ENCODE results near the gene GOLGB1.
A peak's percentile ranks its signal among the peaks of the same experiment; 100 is the strongest.
"Not testable (repeated sequence)": the region's sequence is repeated elsewhere in the genome, so short reads cannot be mapped to it uniquely, and the experiment has no call there.

GOLGB1 gene

DNA sequence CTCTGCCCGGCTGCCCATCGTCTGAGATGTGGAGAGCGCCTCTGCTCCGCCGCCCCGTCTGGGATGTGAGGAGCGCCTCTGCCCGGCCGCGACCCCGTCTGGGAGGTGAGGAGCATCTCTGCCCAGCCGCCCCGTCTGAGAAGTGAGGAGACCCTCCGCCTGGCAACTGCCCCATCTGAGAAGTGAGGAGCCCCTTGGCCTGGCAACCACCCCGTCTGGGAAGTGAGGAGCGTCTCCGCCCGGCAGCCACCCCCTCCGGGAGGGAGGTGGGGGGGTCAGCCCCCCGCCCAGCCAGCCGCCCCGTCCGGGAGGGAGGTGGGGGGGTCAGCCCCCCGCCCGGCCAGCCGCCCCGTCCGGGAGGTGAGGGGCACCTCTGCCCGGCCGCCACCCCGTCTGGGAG is 60.8 kb downstream of the GOLGB1 start:
- DNase-seq (ENCODE audit: low read depth in 1 of 2, low spot score in 1 of 2), result not testable (repeated sequence)

DNA sequence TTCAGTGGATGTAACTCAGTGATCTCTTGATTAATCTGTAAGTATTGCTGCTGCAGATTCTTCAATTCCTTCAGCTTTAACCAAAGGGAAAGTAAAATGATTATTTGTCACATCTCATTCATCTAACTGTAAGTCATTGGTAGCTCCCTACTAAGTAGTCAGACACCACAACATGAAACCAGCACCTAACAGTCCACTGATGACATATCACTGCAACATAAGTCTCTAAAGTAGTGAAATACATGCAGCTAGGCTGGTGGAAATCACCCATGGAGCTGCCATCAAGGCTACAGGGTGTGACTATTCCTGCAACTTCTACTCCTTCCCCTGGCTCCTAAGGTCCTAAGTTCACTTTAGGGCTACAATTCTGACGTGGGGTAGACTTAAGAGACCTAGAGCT is 67.7 kb downstream of the GOLGB1 start:
- no peak for DNase-seq (ENCODE audit: low read depth in 1 of 2, low spot score in 1 of 2)

DNA sequence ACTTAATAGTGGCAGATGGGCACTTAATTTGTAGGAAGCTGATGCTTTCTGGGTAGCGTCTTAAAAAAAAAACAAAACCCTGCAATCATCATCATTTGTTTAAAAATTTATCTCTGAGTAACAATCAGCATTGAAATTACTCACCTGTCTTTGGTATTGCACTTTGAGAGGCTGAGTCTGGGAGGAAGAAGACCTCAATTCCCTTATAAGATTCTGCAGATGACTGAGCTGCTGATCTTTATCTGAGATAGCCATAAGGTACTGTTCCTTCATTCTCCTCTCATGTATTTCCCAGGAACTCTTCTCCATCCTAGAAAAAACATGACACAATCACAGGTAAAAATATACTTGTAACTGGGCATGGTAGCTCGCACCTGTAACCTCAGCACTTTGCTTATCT is 72.4 kb downstream of the GOLGB1 start:
- no peak for DNase-seq (ENCODE audit: low read depth in 1 of 2, low spot score in 1 of 2)

DNA sequence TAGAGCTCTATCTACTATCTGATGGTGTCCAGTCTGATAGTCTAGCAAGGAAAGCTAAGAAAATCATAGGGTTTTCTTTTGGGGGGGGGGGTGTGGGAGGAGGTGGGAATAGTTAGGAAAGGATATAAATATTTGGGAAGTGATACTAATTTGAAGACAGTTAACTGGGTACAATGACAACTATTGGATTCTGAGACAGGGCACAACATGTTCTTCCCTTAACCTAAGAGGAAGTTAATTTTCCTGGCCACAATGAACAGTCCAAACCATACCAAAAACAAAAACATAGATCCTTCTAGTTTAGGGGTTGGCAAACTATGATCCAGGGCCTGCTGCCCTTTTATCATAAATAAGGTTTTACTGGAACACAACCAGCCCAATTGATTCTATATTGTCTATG is 78.9 kb downstream of the GOLGB1 start:
- no peak for DNase-seq (ENCODE audit: low read depth in 1 of 2, low spot score in 1 of 2)

DNA sequence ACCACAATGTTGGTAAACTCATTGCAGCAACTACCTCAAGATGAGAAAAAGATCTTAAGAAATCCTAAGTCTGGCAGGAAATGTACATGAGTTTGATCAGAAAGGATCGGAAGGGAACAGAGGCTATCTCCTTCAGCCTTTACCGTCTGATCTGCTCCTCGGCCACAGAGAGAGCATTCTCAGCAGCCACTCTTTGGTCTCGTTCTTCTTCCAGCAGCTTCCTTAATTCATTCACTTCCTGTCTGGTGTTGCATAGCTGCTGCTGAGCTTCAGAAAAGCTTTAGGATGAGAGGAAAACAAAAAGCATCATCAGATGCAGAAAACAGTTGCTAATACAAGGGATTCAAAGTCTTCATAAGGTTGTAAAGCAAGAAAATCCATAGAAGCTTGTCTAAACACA is 82.2 kb downstream of the GOLGB1 start:
- DNase-seq (ENCODE audit: low read depth in 1 of 2, low spot score in 1 of 2), result no peak

DNA sequence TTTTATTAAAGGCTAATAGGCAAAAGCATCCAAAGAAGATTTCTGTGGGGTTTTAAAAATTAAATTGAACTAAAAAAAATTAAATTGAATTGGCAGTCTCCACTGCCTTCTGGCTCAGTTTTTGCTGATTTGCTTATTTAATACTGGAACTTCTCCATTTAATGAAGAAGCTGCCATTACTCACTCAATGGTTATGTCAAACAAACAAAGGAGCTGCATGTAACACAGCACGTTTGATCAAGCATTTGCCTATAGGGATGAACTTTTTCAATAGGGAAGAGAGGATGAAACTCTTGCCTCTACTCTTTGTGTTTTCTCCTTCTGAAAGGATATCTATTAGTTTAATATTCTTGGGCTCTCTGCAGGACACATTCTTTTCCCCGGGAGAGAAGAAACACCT is 84.1 kb downstream of the GOLGB1 start:
- no peak for DNase-seq (ENCODE audit: low read depth in 1 of 2, low spot score in 1 of 2)

DNA sequence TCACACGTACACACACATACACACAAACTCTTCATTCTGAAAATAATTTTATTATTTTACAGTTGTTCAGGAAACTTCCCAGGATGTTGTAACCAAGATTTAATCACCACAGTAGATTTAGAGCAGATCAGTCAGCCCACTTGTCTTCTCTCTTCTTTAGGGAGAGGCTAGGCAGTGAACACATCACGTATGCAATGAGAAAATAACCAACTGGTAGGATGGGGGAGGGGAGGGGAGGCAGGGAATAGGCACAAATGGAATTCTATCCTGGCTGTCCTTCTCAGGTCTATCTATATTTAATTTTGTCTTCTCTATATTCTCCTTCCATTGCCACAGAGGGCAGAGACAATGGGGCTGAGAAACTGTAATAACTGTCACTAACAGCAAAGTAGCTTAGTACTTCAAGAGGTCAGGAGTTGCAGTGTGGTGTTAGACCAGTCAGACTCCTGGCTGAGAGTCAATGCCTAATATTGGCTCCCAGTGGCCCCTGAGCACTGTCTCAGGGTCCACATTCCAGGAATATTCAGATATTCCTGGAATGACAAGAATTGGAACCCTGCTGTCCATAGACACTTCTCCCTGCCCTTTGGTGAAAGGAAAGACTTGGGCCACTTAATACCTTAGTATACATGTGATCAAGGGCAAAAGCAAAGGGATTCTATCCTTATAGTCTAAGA is 86.2 kb downstream of the GOLGB1 start:
- no peak for DNase-seq (ENCODE audit: low read depth in 1 of 2, low spot score in 1 of 2)

DNA sequence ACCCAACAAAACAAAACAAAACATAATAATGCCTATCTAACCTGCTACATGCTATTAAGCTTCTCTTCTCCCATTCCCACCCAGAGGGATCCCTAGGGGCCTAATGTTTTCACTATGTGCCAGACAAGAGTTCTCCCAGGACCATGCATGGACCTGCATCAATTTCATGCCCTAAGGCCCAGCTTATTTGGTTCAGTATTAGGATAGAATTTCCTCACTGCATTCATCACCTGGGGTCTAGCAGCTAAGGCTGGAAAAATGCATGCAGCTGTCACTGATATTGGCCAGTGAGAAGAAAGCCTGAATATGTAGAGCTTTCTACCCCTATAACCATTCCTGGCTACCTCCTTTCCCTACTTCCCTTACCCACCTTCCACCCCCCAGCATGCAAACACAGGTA is 86.8 kb downstream of the GOLGB1 start:
- DNase-seq (ENCODE audit: low read depth in 1 of 2, low spot score in 1 of 2), result no peak

DNA sequence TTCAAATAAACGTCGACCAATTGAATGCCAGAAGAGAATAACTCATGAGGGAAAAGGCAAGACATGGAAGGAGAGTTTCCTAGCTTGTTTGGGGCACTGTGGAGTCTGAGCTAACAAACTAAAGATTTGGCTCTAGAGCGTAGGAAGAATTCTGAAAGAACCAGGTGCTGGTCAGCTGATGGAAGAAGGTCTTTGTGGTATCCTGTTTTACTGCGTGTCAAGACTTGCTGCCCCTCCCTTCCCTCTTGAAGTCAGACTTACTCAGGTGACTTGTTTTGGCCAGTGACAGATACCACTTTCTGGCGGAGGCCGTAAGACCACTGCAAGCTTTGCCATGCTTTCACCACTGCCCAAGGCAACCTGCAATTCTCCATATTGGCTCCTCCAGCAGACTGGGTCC is 88.2 kb downstream of the GOLGB1 start:
- no peak for DNase-seq (ENCODE audit: low read depth in 1 of 2, low spot score in 1 of 2)

DNA sequence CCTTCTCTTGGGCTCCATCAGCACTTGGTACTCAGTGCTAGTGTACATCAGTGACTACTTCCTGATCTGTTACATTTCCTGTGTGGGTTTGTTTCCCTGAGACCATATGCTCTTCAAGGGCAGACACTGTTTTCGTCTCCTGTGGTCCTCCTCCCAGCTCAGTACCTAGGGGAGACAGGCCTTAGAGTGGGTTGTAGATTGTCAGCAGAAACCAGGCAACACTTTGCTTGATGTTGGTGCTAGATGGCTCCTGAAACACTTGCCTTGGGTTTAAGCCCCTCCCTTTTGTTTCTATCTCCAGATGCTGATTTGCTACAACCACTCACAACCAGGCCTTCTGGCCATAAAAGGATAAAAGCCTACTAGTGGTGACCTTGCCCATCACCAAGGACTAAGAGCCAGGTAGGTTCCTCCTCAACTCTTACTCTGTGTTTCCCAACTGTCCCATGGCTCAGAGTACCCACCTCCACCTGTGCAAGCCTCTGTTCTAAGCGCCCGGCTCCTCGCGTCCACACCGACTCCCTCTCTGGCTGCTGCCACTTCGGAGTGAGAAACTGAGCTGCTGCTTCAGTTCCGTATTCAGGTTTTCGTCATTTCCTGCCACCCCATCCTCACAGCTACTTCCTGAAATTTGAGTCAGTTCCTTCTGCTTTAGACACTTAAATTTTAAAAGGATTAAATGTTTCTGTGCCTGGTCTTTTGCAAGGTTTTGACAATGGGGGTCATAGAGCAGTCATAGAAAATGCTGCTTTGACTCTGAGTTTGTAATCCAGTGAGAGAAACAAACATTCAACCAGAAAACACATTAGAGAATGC is 89.0 kb downstream of the GOLGB1 start, which contains the start of gene HCLS1:
TSS of gene HCLS1 (minus strand) at position 548 of the 816 bp plus-strand sequence. CDS start 2,556 bp downstream, outside the sequence.
- DNase-seq (ENCODE audit: low read depth in 1 of 2, low spot score in 1 of 2), result peak; percentile 40 to 42

DNA sequence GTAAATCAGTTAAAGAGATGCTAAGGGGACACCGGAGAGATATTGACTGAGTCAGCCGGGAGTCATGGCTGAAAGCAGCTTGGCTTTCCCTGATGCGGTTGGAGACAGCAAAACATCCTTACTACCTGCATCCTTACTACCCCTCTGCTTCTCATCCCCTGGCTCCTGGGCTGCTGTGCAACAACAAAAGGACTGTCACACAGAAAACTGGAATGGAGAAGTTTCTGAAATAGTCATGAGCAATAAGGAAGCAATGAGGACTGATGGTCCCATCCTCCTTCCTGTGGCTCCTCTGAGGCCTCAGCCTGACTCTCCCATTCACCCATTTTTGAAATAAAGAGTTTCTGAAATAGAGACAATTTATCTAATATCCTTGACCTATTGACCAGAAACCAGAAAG is 90.0 kb downstream of the GOLGB1 start:
- no peak for DNase-seq (ENCODE audit: low read depth in 1 of 2, low spot score in 1 of 2)

DNA sequence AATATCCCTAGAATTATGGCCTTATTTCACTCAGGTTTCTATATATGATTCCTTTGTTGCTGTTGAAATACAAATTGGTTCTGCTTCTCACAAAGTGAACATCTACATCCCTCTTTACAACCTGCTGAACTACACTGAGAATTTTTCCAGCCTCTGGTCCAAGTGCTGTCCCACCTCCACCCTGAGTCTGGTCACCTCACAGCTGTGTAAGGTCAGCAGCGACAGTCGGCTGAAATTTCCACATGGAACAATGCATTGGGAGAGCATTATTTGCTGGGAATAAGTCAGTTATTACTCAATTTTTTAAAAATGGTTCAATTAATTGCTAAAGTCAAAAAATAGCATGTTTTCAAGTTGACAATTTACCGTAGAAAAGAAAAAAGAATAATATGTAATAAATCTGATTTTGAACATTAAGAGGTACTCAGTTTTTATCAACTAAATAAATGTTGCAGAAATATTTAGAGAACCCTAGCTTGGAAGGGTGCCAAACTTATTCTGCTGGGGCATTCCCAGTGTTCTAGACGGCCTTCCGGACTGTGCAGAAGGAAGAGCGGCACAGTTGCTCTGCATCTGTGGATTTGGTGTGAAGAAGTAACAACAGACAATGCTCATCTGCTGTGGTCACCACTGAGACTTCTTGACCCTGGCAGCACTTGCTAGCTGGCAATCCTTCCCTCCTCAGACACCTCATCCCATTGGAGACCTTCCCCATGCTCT is 90.7 kb downstream of the GOLGB1 start:
- no peak for DNase-seq (ENCODE audit: low read depth in 1 of 2, low spot score in 1 of 2)

DNA sequence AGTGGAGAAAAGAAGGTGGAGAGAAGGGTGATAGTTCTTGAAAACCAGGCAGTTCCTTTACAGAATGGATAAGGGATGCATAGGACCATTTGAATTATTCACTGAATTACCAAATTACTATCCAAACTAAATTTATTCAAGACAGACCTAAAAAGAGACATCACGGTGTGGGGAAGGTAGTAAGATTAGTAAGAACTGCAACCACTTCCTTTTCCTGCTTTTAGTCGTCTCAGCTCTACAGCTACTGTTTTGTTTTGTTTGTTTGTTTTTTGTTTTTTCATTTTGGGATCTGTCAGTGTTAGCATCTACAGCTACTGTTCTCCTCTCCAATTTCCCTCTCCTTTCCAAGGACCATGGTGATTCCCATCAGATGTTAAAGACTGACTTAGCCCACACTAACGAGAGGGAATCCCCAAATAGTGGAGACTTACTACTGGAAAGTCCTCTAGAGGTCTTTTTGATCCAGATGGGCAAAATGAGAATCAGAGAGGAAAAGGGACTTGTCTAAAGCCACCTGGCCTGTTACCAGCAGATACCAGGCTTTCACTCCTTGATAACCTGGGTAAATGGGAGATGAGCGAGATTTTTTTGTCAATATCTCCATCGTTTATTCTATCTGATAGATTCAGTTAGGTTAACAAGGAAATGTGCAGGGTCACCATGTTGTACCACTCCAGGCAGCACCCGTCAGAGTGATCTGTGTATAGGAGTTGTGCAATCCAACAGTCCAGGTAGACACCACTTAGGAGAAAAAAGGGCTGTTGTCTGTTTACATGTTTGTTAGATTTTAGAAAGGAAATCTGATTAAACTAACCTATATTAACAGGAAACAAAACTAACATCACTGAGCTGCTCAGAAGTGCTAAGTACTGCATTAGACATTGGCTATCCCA is 94.8 kb downstream of the GOLGB1 start:
- no peak for DNase-seq (ENCODE audit: low read depth in 1 of 2, low spot score in 1 of 2)

DNA sequence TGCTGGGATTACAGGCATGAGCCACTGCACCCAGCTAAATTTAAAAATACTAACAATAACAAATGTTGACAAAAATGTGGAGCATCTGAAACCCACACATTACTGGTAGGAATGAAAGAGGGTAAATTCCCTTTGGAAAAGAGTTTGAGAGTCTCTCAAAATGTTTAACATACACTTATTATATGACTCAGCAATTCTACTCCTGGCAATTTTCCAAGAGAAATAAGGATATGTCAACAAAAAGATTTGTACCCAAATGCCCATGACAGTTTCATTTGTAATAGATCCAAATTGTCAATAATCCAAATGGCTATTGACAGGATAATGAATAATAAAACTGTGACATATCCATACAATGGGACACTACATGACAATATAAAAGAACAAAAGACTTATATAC is 97.9 kb downstream of the GOLGB1 start:
- no peak for DNase-seq (ENCODE audit: low read depth in 1 of 2, low spot score in 1 of 2)

DNA sequence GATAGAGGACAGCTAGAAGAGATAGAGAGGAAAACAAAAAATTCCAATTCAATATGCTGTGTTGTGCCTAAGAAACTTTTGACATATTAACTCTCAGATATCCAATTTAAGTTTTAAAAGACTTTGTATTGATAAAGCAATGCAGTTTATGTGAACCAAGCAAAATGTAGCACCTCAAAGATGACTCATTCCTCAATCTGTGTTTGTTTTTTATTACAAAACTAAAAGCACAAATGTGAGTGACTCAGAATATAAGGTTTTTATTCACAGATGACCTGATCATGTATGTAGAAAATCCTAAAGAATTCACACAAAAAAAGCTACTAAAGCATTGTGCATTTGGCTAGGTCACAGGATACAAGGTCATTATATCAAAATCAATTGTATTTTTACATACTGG is 99.9 kb downstream of the GOLGB1 start:
- no peak for DNase-seq (ENCODE audit: low read depth in 1 of 2, low spot score in 1 of 2)

DNA sequence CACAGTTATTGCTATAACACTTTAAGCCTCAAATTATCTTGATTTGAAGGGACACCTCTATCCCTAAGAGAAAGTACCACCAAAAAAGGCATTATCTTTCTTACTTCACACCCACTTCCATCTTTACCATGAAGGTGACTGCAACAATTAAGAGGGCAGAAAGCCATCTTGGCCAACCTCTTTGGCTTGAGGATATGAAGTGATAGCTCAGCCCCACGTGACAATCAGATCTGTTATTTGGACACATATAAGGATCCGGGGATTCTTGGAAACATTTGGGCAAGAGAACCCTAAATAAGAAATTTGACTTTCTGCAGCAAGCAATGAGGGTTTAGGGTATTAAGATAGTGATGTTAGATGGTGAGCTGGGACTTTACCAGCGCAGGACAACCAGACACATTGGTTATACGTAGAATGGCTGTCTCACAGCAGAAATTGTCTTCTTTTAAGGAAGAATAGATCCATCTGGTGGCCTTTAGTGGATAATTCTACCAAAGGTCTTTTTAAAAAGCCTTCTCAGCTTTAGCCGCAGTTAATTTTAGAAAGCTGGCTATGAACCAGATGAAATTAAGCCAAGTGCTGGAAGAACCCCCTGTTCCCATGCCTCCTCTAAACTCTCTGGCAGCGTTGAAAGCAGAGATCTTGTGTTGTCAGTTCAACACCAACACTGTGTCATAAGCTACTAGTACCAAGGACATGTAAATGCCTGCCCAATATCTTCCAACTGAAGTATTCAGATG is 101.2 kb downstream of the GOLGB1 start:
- DNase-seq (ENCODE audit: low read depth in 1 of 2, low spot score in 1 of 2), result no peak

DNA sequence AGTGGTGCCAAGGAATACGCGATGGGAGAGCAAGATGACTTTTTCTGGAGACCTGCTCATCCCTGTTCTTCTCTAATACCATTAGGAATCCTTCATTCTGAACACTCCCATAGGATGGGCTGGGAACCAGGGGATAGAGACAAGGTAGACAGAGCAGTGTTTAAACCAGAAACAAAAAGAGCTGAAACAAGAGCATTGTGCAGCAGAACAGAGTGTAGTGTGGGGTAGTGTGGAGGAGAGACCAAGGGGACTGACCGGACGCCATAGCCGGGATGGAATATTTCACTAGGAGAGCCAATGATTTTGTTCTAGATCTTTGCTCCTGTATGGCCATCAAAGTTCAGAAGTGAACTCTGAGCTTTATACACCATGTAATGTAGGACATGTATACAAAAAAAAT is 104.5 kb downstream of the GOLGB1 start:
- no peak for DNase-seq (ENCODE audit: low read depth in 1 of 2, low spot score in 1 of 2)

DNA sequence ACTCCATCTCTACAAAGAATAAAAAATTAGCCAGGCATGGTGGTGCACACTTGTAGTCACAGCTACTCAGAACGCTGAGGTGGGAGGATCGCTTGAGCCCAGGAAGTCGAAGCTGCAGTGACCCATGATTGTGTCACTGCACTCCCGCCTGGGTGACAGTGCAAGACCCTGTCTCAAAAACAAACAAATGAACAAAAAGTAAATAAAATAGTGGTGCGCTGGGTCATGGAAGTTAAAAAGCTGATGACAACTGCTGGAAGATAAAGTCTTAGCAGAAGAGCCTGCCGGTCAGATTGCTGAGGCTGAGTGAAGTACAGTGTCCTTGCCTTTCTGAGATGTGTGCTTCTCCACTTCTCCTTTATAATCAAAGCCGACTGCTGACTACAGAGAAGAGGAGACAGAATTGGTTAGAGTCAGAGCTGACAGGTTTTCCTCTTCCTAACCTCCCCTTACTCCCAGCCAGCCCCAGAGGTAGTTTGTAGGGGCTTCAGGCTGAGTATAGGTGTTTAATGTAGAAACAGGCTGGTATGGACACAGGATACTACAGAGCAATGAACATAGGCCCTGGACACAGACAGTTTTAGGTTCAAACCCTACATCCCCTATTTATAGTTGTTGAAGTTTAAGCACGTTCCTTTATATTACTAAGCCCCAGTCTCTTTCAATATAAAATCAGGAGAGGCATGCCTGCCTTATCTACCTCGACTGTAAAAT is 106.8 kb downstream of the GOLGB1 start:
- no peak for DNase-seq (ENCODE audit: low read depth in 1 of 2, low spot score in 1 of 2)

DNA sequence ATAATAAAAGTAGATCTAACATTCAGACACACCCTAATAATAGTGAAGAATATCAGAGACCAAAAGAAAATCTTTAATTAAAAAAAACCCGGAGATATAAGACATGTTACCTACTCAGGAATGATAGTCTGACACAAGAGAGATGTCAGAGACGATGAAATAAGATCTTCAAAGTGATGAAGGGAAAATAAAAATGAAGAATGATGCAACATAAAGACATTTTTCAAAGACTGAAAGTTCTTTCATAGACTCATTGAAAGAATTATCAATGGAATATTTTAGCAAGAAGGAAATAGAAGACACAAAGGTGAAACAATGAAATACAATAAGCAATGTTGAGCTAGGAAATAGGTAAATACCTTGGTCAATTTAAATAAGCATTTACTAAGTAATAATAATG is 108.4 kb downstream of the GOLGB1 start:
- DNase-seq (ENCODE audit: low read depth in 1 of 2, low spot score in 1 of 2), result no peak

DNA sequence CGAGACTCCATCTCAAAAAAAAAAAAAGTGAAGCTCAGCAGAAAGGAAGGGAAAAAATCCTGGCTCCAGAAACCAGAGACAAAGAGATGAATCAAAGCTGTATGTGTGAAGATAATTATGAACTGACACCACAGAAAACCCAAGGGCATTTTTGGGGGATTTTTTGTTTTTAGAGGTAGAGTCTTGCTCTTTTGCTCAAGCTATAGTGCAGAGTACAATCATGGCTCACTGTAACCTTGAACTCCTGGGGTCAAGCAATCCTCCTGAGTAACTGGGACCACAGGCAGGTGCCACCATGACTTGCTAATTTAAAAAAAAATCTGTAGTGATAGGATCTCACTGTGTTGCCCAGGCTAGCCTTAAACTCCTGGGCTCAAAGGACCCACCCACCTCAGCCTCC is 111.6 kb downstream of the GOLGB1 start:
- no peak for DNase-seq (ENCODE audit: low read depth in 1 of 2, low spot score in 1 of 2)
